Muscle of leg (tissue), 11 donors: Measurements from ENCODE around the gene FAM120A. TPM values are rescaled to one million over a fixed set of nuclear protein-coding genes. Genes with fewer than 3 reads are reported as not detected.

Experiments used
- DNase-seq: peaks from one replicate; pipeline ENCODE4 v3.0.0; 2013
- H3K27ac ChIP-seq: one replicate; pipeline ENCODE4 v1.5.1; 2013; ENCODE audit warnings: mild to moderate bottlenecking, low read length, control low read depth
- H3K27me3 ChIP-seq: one replicate; pipeline ENCODE4 v1.6.1; 2013; ENCODE audit warnings: low read length; ENCODE audit not compliant: control insufficient read depth, insufficient read depth
- H3K36me3 ChIP-seq: one replicate; pipeline ENCODE4 v1.6.1; 2013; ENCODE audit warnings: low read length; ENCODE audit not compliant: control insufficient read depth, insufficient read depth
- H3K4me1 ChIP-seq: one replicate; pipeline ENCODE4 v1.6.1; 2013; ENCODE audit warnings: low read length; ENCODE audit not compliant: control insufficient read depth, insufficient read depth
- H3K4me3 ChIP-seq: one replicate; pipeline ENCODE4 v1.5.1; 2013; ENCODE audit warnings: low read length, control low read depth
- H3K9me3 ChIP-seq: replicated peaks from 2 replicates; pipeline ENCODE4 v1.6.1; 2013; ENCODE audit warnings: low read depth, low read length; ENCODE audit not compliant: control insufficient read depth
- WGBS: methylation state at CpG from one replicate; pipeline ENCODE4 v1.1.5; 2013; ENCODE audit warnings: missing lambda C conversion rate; ENCODE audit not compliant: insufficient coverage; 5-methylcytosine and 5-hydroxymethylcytosine counted together
- polyA plus RNA-seq, 8 donors: library from polyadenylated mRNA; unstranded; fragments of 120-200 nt; gene quantifications; one replicate each; pipeline versions ENCODE4 v1.2.1 to v1.2.3, GENCODE V29; 2013; ENCODE audit warnings: inconsistent platforms in 1 of 8, low replicate concordance in 1 of 8; ENCODE audit not compliant: insufficient read length in 8 of 8, insufficient read depth in 1 of 8
- total RNA-seq: library from RNA; stranded (reverse); fragments of 120-200 nt; gene quantifications from one replicate; pipeline ENCODE4 v1.2.4, GENCODE V29; 2013

Gene FAM120A
- total and polyA plus RNA-seq, 9 donors: 45.8 to 68.3 (median 61.3) TPM

GRCh38 chr9:93589688-93590087 is 138.2 kb downstream of the FAM120A start:
- peaks cover 52% of the 10 kb centered on the region for H3K4me1 ChIP-seq
- H3K27me3 ChIP-seq: no peaks in the 10 kb centered on the region
- peaks cover 5% of the 10 kb centered on the region for H3K9me3 ChIP-seq
- H3K27ac ChIP-seq: no peak overlapping the region
- peaks cover 4% of the 10 kb centered on the region for H3K36me3 ChIP-seq
- DNase-seq: peak; percentile 67
- H3K4me3 ChIP-seq: no peak overlapping the region
- WGBS: 10% methylated on average over 3 of the region's 8 CpGs

- peaks cover 52% of the 10 kb centered on the region for H3K4me1 ChIP-seq
- WGBS: 59% methylated on average over 3 of the region's 8 CpGs
- H3K27ac ChIP-seq: peak overlapping the region; percentile 13
- no peak overlapping the region for H3K4me3 ChIP-seq
- no peak for DNase-seq
- no peaks in the 10 kb centered on the region for H3K27me3 ChIP-seq
- H3K36me3 ChIP-seq: peaks cover 4% of the 10 kb centered on the region
- peaks cover 2% of the 10 kb centered on the region for H3K9me3 ChIP-seq
Measured at GRCh38 chr9:93590609-93591234, 139.2 kb downstream of the FAM120A start.

GRCh38 chr9:93591301-93592007 is 140.0 kb downstream of the FAM120A start:
- Histone ChIP-seq H3K27me3 (no peaks in the 10 kb centered on the region), H3K4me3 (no peak overlapping the region), H3K4me1 (peaks cover 49% of the 10 kb centered on the region), H3K36me3 (peaks cover 4% of the 10 kb centered on the region), H3K9me3 (peaks cover 2% of the 10 kb centered on the region), H3K27ac (peak overlapping the region; percentile 13)
- no peak for DNase-seq
- whole genome bisulfite sequencing: 47% methylated on average over 8 of the region's 13 CpGs

GRCh38 chr9:93592008-93592642 is 140.6 kb downstream of the FAM120A start:
- Histone ChIP-seq H3K4me3 (no peak overlapping the region), H3K9me3 (peaks cover 2% of the 10 kb centered on the region), H3K27ac (no peak overlapping the region), H3K4me1 (peaks cover 46% of the 10 kb centered on the region), H3K27me3 (no peaks in the 10 kb centered on the region), H3K36me3 (peaks cover 4% of the 10 kb centered on the region)
- DNase-seq: no peak
- WGBS: 84% methylated on average over 5 of the region's 8 CpGs

GRCh38 chr9:93592643-93593021 is 141.1 kb downstream of the FAM120A start:
- no peak overlapping the region for H3K4me3 ChIP-seq
- peaks cover 2% of the 10 kb centered on the region for H3K9me3 ChIP-seq
- no peaks in the 10 kb centered on the region for H3K27me3 ChIP-seq
- H3K27ac ChIP-seq: no peak overlapping the region
- H3K4me1 ChIP-seq: peaks cover 45% of the 10 kb centered on the region
- peaks cover 4% of the 10 kb centered on the region for H3K36me3 ChIP-seq
- 61% methylated on average over 2 of the region's 2 CpGs for WGBS
- DNase-seq: no peak

GRCh38 chr9:93593144-93593658 is 141.7 kb downstream of the FAM120A start:
- H3K27ac ChIP-seq: peak overlapping the region; percentile 4
- peaks cover 44% of the 10 kb centered on the region for H3K4me1 ChIP-seq
- no peaks in the 10 kb centered on the region for H3K27me3 ChIP-seq
- H3K9me3 ChIP-seq: peaks cover 2% of the 10 kb centered on the region
- peaks cover 4% of the 10 kb centered on the region for H3K36me3 ChIP-seq
- peak; percentile 92 for DNase-seq
- 20% methylated on average over 1 of the region's 2 CpGs for WGBS
- no peak overlapping the region for H3K4me3 ChIP-seq

GRCh38 chr9:93594041-93594756 is 142.7 kb downstream of the FAM120A start:
- no peak for DNase-seq
- H3K27me3 ChIP-seq: no peaks in the 10 kb centered on the region
- peaks cover 2% of the 10 kb centered on the region for H3K9me3 ChIP-seq
- H3K4me1 ChIP-seq: peaks cover 43% of the 10 kb centered on the region
- H3K36me3 ChIP-seq: peaks cover 4% of the 10 kb centered on the region
- no peak overlapping the region for H3K4me3 ChIP-seq
- H3K27ac ChIP-seq: peak overlapping the region; percentile 62
- WGBS: 60% methylated on average over 7 of the region's 9 CpGs

GRCh38 chr9:93595461-93595860 is 144.0 kb downstream of the FAM120A start:
- Histone ChIP-seq H3K9me3 (peaks cover 2% of the 10 kb centered on the region), H3K27me3 (no peaks in the 10 kb centered on the region), H3K4me3 (no peak overlapping the region), H3K4me1 (peaks cover 42% of the 10 kb centered on the region), H3K27ac (no peak overlapping the region), H3K36me3 (peaks cover 4% of the 10 kb centered on the region)
- 83% methylated on average over 2 of the region's 5 CpGs for WGBS
- DNase-seq: no peak

GRCh38 chr9:93595861-93596365 is 144.4 kb downstream of the FAM120A start:
- Histone ChIP-seq H3K27me3 (no peaks in the 10 kb centered on the region), H3K27ac (no peak overlapping the region), H3K4me1 (peaks cover 40% of the 10 kb centered on the region), H3K36me3 (no peaks in the 10 kb centered on the region), H3K4me3 (no peak overlapping the region), H3K9me3 (peaks cover 2% of the 10 kb centered on the region)
- no peak for DNase-seq
- 88% methylated on average over 4 of the region's 5 CpGs for WGBS
